IMR-90 (cell line): ENCODE results near the gene MAGEC3. TPM values are rescaled to one million over a fixed set of nuclear protein-coding genes. Genes with fewer than 3 reads are reported as not detected.

Experiments used
- ATAC-seq: fragments of 200-7000 bp; cut with Tn5 transposase; 2 replicates; pipeline ENCODE4 v1.9.1; 2020; ENCODE audit warnings: low read depth, mild to moderate bottlenecking, moderate library complexity
- BruUV-seq: library from RNA; stranded (reverse); fragments of 400-500 nt; replicated peaks from 2 replicates; lab custom pipeline; 2021; lab: Mats Ljungman, UMichigan
- CTCF ChIA-PET: fragments of 300-600 bp; formaldehyde crosslinking; extraction: SDS; loops from one replicate; lab custom pipeline; 2021; ENCODE audit warnings: antibody characterized with exemption; lab: Yijun Ruan, JAX
- POLR2A ChIA-PET: fragments of 300-600 bp; sonication (Branson Sonifier 250); formaldehyde crosslinking; loops from one replicate; lab custom pipeline; 2022; ENCODE audit warnings: antibody characterized with exemption; ENCODE audit not compliant: unreplicated experiment; lab: Charles Lee
- DNase-seq: peaks from one replicate; pipeline ENCODE4 v3.0.0; 2013
- H2AFZ ChIP-seq: replicated peaks from 2 replicates; pipeline ENCODE3; 2013; ENCODE audit warnings: low read length, mild to moderate bottlenecking; ENCODE audit not compliant: poor library complexity
- H2AK5ac ChIP-seq: 2 replicates; pipeline ENCODE4 v1.6.1; 2013; ENCODE audit warnings: low read depth, low read length, inconsistent platforms
- H2AK9ac ChIP-seq: replicated peaks from 2 replicates; pipeline ENCODE3; 2013; ENCODE audit warnings: mild to moderate bottlenecking, low read depth, low read length, moderate library complexity; ENCODE audit not compliant: poor library complexity
- H2BK120ac ChIP-seq: 2 replicates; pipeline ENCODE4 v1.6.1; 2013; ENCODE audit warnings: low read depth, low read length, inconsistent platforms
- H2BK15ac ChIP-seq: 3 replicates; pipeline ENCODE4 v1.6.1; 2013; ENCODE audit warnings: low read depth, low read length, inconsistent platforms
- H2BK20ac ChIP-seq: 2 replicates; pipeline ENCODE4 v1.6.1; 2013; ENCODE audit warnings: low read depth, mild to moderate bottlenecking, inconsistent platforms, low read length, moderate library complexity
- H2BK5ac ChIP-seq: 2 replicates; pipeline ENCODE4 v1.6.1; 2013; ENCODE audit warnings: mild to moderate bottlenecking, low read depth, low read length, inconsistent platforms; ENCODE audit not compliant: poor library complexity, severe bottlenecking
- H3K14ac ChIP-seq: replicated peaks from 2 replicates; pipeline ENCODE4 v1.6.1; 2013; ENCODE audit warnings: low read depth, low read length, inconsistent platforms
- H3K18ac ChIP-seq: 2 replicates; pipeline ENCODE4 v1.6.1; 2013; ENCODE audit warnings: low read depth, low read length, control low read depth
- H3K23ac ChIP-seq: 2 replicates; pipeline ENCODE4 v1.6.1; 2013; ENCODE audit warnings: low read depth, low read length, inconsistent platforms
- H3K27ac ChIP-seq: 2 replicates; pipeline ENCODE4 v1.5.1; 2013; ENCODE audit warnings: mild to moderate bottlenecking, control low read depth, low read length; ENCODE audit not compliant: insufficient read depth
- H3K27me3 ChIP-seq: 2 replicates; pipeline ENCODE4 v1.6.1; 2013; ENCODE audit warnings: low read length; ENCODE audit not compliant: control insufficient read depth, insufficient read depth
- H3K36me3 ChIP-seq: 2 replicates; pipeline ENCODE4 v1.6.1; 2013; ENCODE audit warnings: low read length, mixed read lengths; ENCODE audit not compliant: control insufficient read depth, insufficient read depth
- H3K4ac ChIP-seq: 2 replicates; pipeline ENCODE4 v1.6.1; 2013; ENCODE audit warnings: low read depth, low read length, inconsistent platforms
- H3K4me1 ChIP-seq: 2 replicates; pipeline ENCODE4 v1.6.1; 2013; ENCODE audit warnings: low read length, mixed read lengths; ENCODE audit not compliant: control insufficient read depth, insufficient read depth
- H3K4me2 ChIP-seq: 2 replicates; pipeline ENCODE4 v1.6.1; 2013; ENCODE audit warnings: low read depth, mild to moderate bottlenecking, control low read depth, low read length, moderate library complexity
- H3K4me3 ChIP-seq: 2 replicates; pipeline ENCODE4 v1.5.1; 2013; ENCODE audit warnings: low read depth, mild to moderate bottlenecking, control low read depth, low read length, moderate library complexity; ENCODE audit not compliant: insufficient read depth
- H3K56ac ChIP-seq: 2 replicates; pipeline ENCODE4 v1.6.1; 2013; ENCODE audit warnings: low read length, inconsistent platforms; ENCODE audit not compliant: insufficient read depth; ENCODE audit errors: extremely low read depth
- H3K79me1 ChIP-seq, 2 experiments: 2 replicates each; pipeline ENCODE4 v1.6.1; 2013; ENCODE audit warnings: low read length in 2 of 2, inconsistent platforms in 1 of 2, low read depth in 1 of 2
- H3K9ac ChIP-seq: 2 replicates; pipeline ENCODE4 v1.6.1; 2013; ENCODE audit warnings: low read depth, low read length, control low read depth
- H3K9me1 ChIP-seq: 2 replicates; pipeline ENCODE4 v1.6.1; 2013; ENCODE audit warnings: low read length, inconsistent platforms; ENCODE audit not compliant: insufficient read depth
- H3K9me3 ChIP-seq: 2 replicates; pipeline ENCODE4 v1.6.1; 2013; ENCODE audit warnings: low read length; ENCODE audit not compliant: control insufficient read depth, insufficient read depth
- H4K20me1 ChIP-seq: 2 replicates; pipeline ENCODE4 v1.6.1; 2013; ENCODE audit warnings: low read length, inconsistent platforms; ENCODE audit not compliant: insufficient read depth
- H4K5ac ChIP-seq: 2 replicates; pipeline ENCODE4 v1.6.1; 2013; ENCODE audit warnings: mild to moderate bottlenecking, low read depth, low read length, control low read depth
- H4K8ac ChIP-seq, 2 experiments: 2 replicates each; pipeline ENCODE4 v1.6.1; 2013; ENCODE audit warnings: low read depth in 2 of 2, low read length in 2 of 2, control low read depth in 1 of 2, inconsistent platforms in 1 of 2
- H4K91ac ChIP-seq: 2 replicates; pipeline ENCODE4 v1.6.1; 2013; ENCODE audit warnings: low read depth, low read length, inconsistent platforms; ENCODE audit not compliant: insufficient read depth
- BHLHE40 ChIP-seq: fragments of 150-350 bp; IDR thresholded peaks from 2 replicates; pipeline ENCODE4 v1.6.1; 2016; ENCODE audit warnings: mild to moderate bottlenecking, low read depth, low read length
- CEBPB ChIP-seq: IDR thresholded peaks from 2 replicates; pipeline ENCODE4 v1.6.1; 2012; ENCODE audit warnings: low read depth, low read length, improper control_type of control experiment
- CHD1 ChIP-seq: IDR thresholded peaks from 2 replicates; pipeline ENCODE4 v1.6.1; 2012; ENCODE audit warnings: low read depth, low read length, improper control_type of control experiment
- ELK1 ChIP-seq: fragments of 150-350 bp; IDR thresholded peaks from 2 replicates; pipeline ENCODE4 v1.6.1; 2016; ENCODE audit warnings: low read depth, mild to moderate bottlenecking, low read length, moderate library complexity, borderline replicate concordance
- FOS ChIP-seq: fragments of 150-350 bp; IDR thresholded peaks from 2 replicates; pipeline ENCODE4 v1.6.1; 2016; ENCODE audit warnings: low read depth, low read length
- MAFK ChIP-seq: IDR thresholded peaks from 2 replicates; pipeline ENCODE4 v1.6.1; 2012; ENCODE audit warnings: low read depth, low read length, improper control_type of control experiment
- MAZ ChIP-seq: IDR thresholded peaks from 2 replicates; pipeline ENCODE4 v1.6.1; 2012; ENCODE audit warnings: low read depth, mild to moderate bottlenecking, low read length, improper control_type of control experiment, moderate library complexity, borderline replicate concordance
- MXI1 ChIP-seq: IDR thresholded peaks from 2 replicates; pipeline ENCODE4 v1.6.1; 2012; ENCODE audit warnings: low read depth, mild to moderate bottlenecking, low read length, moderate library complexity, borderline replicate concordance
- NFE2L2 ChIP-seq: fragments of 150-350 bp; IDR thresholded peaks from 2 replicates; pipeline ENCODE4 v1.6.1; 2016; ENCODE audit warnings: low read depth, mild to moderate bottlenecking, low read length
- POLR2A ChIP-seq: IDR thresholded peaks from 2 replicates; pipeline ENCODE4 v1.6.1; 2012; ENCODE audit warnings: mild to moderate bottlenecking, low read depth, low read length
- RAD21 ChIP-seq: IDR thresholded peaks from 2 replicates; pipeline ENCODE4 v1.6.1; 2012; ENCODE audit warnings: low read length, improper control_type of control experiment
- RCOR1 ChIP-seq: IDR thresholded peaks from 2 replicates; pipeline ENCODE4 v1.6.1; 2012; ENCODE audit warnings: mild to moderate bottlenecking, low read length, improper control_type of control experiment; ENCODE audit not compliant: insufficient replicate concordance
- RFX5 ChIP-seq: IDR thresholded peaks from 2 replicates; pipeline ENCODE4 v1.8.0; 2012; ENCODE audit warnings: low read depth, mild to moderate bottlenecking, low read length, moderate library complexity
- SMC3 ChIP-seq: fragments of 150-350 bp; IDR thresholded peaks from 2 replicates; pipeline ENCODE4 v1.6.1; 2016; ENCODE audit warnings: low read depth, mild to moderate bottlenecking, antibody characterized with exemption, low read length, moderate library complexity
- WGBS, 2 experiments: methylation state at CpG; one replicate each; pipeline versions ENCODE4 v1.1.5 to v1.1.7; 2013; ENCODE audit warnings: missing lambda C conversion rate in 2 of 2; ENCODE audit not compliant: insufficient read length in 1 of 2; ENCODE audit errors: extremely low coverage in 2 of 2; 5-methylcytosine and 5-hydroxymethylcytosine counted together
- dilution Hi-C: fragments of 300-500 bp; cut with HindIII; formaldehyde crosslinking; loops from one replicate; pipeline ENCODE4 v1.14.3; 2018; ENCODE audit warnings: low sequenced_read_pairs; ENCODE audit not compliant: unreplicated experiment
- in situ Hi-C: fragments of 300-500 bp; cut with MboI; formaldehyde crosslinking; loops from 3 replicates; pipeline ENCODE4 v1.14.3; 2019; ENCODE audit warnings: low sequenced_read_pairs, inconsistent platforms, mixed read lengths
- intact Hi-C: fragments of 100-400 bp; cut with micrococcal nuclease; formaldehyde crosslinking; loops from 2 replicates; pipeline ENCODE4 v1.10.0; 2022
- polyA plus RNA-seq, 3 experiments: library from polyadenylated mRNA; depleted of rRNA; stranded (reverse); fragments of >200 nt; gene quantifications; 2 replicates each; pipeline ENCODE4 v1.2.3, GENCODE V29; 2012; ENCODE audit warnings: low replicate concordance in 1 of 3
- total RNA-seq: library from RNA; depleted of rRNA; stranded (reverse); fragments of >200 nt; gene quantifications from 2 replicates; pipeline ENCODE4 v1.2.3, GENCODE V29; 2012
- TF ChIP-seq, protein P1 (sequence below): conservative IDR thresholded peaks from 2 replicates; pipeline ENCODE4 v1.5.1; 2012; ENCODE audit warnings: mild to moderate bottlenecking, low read depth, low read length, improper control_type of control experiment
- TF ChIP-seq, protein P2 (sequence below): fragments of 150-350 bp; IDR thresholded peaks from 2 replicates; pipeline ENCODE4 v1.6.1; 2017; ENCODE audit warnings: mild to moderate bottlenecking, antibody characterized with exemption, low read length, low read depth

MAGEC3 gene
- total and polyA plus RNA-seq, 2 of the 4 experiments (the other 2 are of a cell fraction): not detected

DNA sequence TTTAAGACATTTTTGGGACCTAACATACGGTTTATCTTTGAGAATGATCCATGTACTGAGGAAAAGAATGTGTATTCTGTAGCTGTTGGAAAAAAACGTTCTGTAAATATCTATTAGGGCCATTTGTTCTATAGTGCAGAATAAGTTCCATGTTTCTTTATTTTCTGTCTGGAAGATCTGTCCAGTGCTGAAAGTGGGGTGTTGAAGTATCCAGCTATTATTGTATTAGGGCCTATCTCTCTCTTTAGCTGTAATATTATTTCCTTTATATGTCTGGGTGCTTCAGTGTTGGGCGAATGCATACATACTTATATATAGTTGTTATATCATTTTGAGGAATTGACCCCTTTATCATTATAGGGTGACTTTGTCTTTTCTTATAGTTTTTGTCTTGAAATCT is 90.3 kb downstream of the MAGEC3 start:
- no peak for ATAC-seq
- H3K23ac ChIP-seq: no peak overlapping the region
- H4K91ac ChIP-seq: no peak overlapping the region
- no peak overlapping the region for H2BK5ac ChIP-seq
- 49% methylated on average over 2 of the region's 3 CpGs; no CpG with 5 or more reads in 1 of the 2 experiments for WGBS, 2 experiments
- no peak overlapping the region for H3K9ac ChIP-seq
- H3K18ac ChIP-seq: no peak overlapping the region
- no TSS peak for BruUV-seq
- H2AK9ac ChIP-seq: no peak overlapping the region
- H2BK20ac ChIP-seq: no peak overlapping the region
- no peak overlapping the region for H4K5ac ChIP-seq
- H2AFZ ChIP-seq: no peak overlapping the region
- peaks cover 2% of the 10 kb centered on the region; the same call in 1 of the 2 replicates for H3K9me3 ChIP-seq
- H3K27me3 ChIP-seq: no peaks in the 10 kb centered on the region
- POLR2A ChIA-PET: no interaction called here
- H2BK120ac ChIP-seq: no peak overlapping the region
- H4K8ac ChIP-seq: no peak overlapping the region
- H3K36me3 ChIP-seq: no peaks in the 10 kb centered on the region
- H3K9me1 ChIP-seq: no peaks in the 10 kb centered on the region
- no peak overlapping the region for H3K4me2 ChIP-seq
- H2BK15ac ChIP-seq: no peak overlapping the region
- H3K56ac ChIP-seq: no peak overlapping the region
- no peak overlapping the region for H3K27ac ChIP-seq
- H2AK5ac ChIP-seq: no peak overlapping the region
- no peaks in the 10 kb centered on the region for H3K4me1 ChIP-seq
- TF ChIP-seq CHD1: no peak
- TF ChIP-seq SMC3: no peak
- no peak for TF ChIP-seq NFE2L2
- TF ChIP-seq, protein P1, sequence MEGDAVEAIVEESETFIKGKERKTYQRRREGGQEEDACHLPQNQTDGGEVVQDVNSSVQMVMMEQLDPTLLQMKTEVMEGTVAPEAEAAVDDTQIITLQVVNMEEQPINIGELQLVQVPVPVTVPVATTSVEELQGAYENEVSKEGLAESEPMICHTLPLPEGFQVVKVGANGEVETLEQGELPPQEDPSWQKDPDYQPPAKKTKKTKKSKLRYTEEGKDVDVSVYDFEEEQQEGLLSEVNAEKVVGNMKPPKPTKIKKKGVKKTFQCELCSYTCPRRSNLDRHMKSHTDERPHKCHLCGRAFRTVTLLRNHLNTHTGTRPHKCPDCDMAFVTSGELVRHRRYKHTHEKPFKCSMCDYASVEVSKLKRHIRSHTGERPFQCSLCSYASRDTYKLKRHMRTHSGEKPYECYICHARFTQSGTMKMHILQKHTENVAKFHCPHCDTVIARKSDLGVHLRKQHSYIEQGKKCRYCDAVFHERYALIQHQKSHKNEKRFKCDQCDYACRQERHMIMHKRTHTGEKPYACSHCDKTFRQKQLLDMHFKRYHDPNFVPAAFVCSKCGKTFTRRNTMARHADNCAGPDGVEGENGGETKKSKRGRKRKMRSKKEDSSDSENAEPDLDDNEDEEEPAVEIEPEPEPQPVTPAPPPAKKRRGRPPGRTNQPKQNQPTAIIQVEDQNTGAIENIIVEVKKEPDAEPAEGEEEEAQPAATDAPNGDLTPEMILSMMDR: no peak
- no peak for TF ChIP-seq MXI1
- TF ChIP-seq CEBPB: no peak
- TF ChIP-seq RAD21: no peak
- no peak for TF ChIP-seq BHLHE40
- no peak for TF ChIP-seq ELK1
- TF ChIP-seq MAFK: no peak
- no peak for TF ChIP-seq RCOR1
- TF ChIP-seq, protein P2, sequence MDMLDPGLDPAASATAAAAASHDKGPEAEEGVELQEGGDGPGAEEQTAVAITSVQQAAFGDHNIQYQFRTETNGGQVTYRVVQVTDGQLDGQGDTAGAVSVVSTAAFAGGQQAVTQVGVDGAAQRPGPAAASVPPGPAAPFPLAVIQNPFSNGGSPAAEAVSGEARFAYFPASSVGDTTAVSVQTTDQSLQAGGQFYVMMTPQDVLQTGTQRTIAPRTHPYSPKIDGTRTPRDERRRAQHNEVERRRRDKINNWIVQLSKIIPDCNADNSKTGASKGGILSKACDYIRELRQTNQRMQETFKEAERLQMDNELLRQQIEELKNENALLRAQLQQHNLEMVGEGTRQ: no peak
- TF ChIP-seq MAZ: no peak
- TF ChIP-seq FOS: no peak
- no peak for TF ChIP-seq RFX5
- no peak for TF ChIP-seq POLR2A
- H3K79me1 ChIP-seq: no peaks in the 10 kb centered on the region
- H3K4me3 ChIP-seq: no peak overlapping the region
- in situ Hi-C loops (no loop called here), dilution Hi-C loops (no loop called here), intact Hi-C loops (no loop called here)
- CTCF ChIA-PET: no interaction called here
- no peaks in the 10 kb centered on the region for H4K20me1 ChIP-seq
- no peak for DNase-seq
- no peak overlapping the region for H3K14ac ChIP-seq
- no peak overlapping the region for H3K4ac ChIP-seq
